PC-3 (cell line): Measurements from ENCODE around the gene MKRN2. TPM values are rescaled to one million over a fixed set of nuclear protein-coding genes. Genes with fewer than 3 reads are reported as not detected.

Experiments used
- ATAC-seq: fragments of 200-7000 bp; cut with Tn5 transposase; 2 replicates; pipeline ENCODE4 v1.9.1; 2020; ENCODE audit warnings: mild to moderate bottlenecking, moderate library complexity
- BruUV-seq: library from RNA; stranded (reverse); fragments of 400-500 nt; replicated peaks from 2 replicates; lab custom pipeline; 2021; lab: Mats Ljungman, UMichigan
- CTCF ChIA-PET: fragments of 300-600 bp; sonication (Branson Sonifier 250); formaldehyde crosslinking; loops from one replicate; lab custom pipeline; 2022; ENCODE audit warnings: antibody characterized with exemption; lab: Charles Lee
- POLR2A ChIA-PET: fragments of 300-600 bp; sonication (Branson Sonifier 250); formaldehyde crosslinking; loops from one replicate; lab custom pipeline; 2022; ENCODE audit warnings: antibody characterized with exemption; ENCODE audit not compliant: unreplicated experiment; lab: Charles Lee
- DNase-seq: peaks from one replicate; pipeline ENCODE4 v3.0.0-alpha.2; 2015
- H2AFZ ChIP-seq: fragments of 300-600 bp; sonication (generic); 2 replicates; pipeline ENCODE4 v1.6.0; 2016; ENCODE audit warnings: antibody characterized with exemption, low read length
- H3F3A ChIP-seq: fragments of 300-600 bp; sonication (generic); one replicate; pipeline ENCODE4 v1.6.0; 2017; ENCODE audit warnings: antibody characterized with exemption, low read length, control low read depth, mild to moderate bottlenecking; ENCODE audit not compliant: unreplicated experiment
- H3K27ac ChIP-seq: fragments of 300-600 bp; sonication (generic); 2 replicates; pipeline ENCODE4 v1.5.1; 2016; ENCODE audit warnings: mild to moderate bottlenecking, low read length
- H3K27me3 ChIP-seq: fragments of 300-600 bp; sonication (generic); 2 replicates; pipeline ENCODE4 v1.6.1; 2016; ENCODE audit warnings: low read length, mixed read lengths
- H3K36me3 ChIP-seq: fragments of 300-600 bp; sonication (generic); 2 replicates; pipeline ENCODE4 v1.6.1; 2016; ENCODE audit warnings: low read depth, mixed run types, low read length, mixed read lengths
- H3K4me1 ChIP-seq: fragments of 300-600 bp; sonication (generic); 2 replicates; pipeline ENCODE4 v1.5.1; 2016; ENCODE audit warnings: low read length; ENCODE audit not compliant: insufficient read depth
- H3K4me2 ChIP-seq: fragments of 300-600 bp; sonication (generic); 2 replicates; pipeline ENCODE4 v1.6.0; 2016; ENCODE audit warnings: low read length
- H3K4me3 ChIP-seq: fragments of 300-600 bp; sonication (generic); 2 replicates; pipeline ENCODE4 v1.5.1; 2016; ENCODE audit warnings: mild to moderate bottlenecking, low read length, mixed read lengths
- H3K79me2 ChIP-seq: fragments of 300-600 bp; sonication (generic); 2 replicates; pipeline ENCODE4 v1.6.1; 2017; ENCODE audit warnings: low read length, mixed read lengths
- H3K9ac ChIP-seq: fragments of 300-600 bp; sonication (generic); 2 replicates; pipeline ENCODE4 v1.6.0; 2016; ENCODE audit warnings: mild to moderate bottlenecking, low read length
- H3K9me2 ChIP-seq: fragments of 300-600 bp; sonication (generic); replicated peaks from 2 replicates; pipeline ENCODE4 v1.6.1; 2016; ENCODE audit warnings: mixed run types, low read length, mixed read lengths
- H3K9me3 ChIP-seq: fragments of 300-600 bp; sonication (generic); 2 replicates; pipeline ENCODE4 v1.6.1; 2016; ENCODE audit warnings: low read length, mixed read lengths
- H4K20me1 ChIP-seq: fragments of 300-600 bp; sonication (generic); 2 replicates; pipeline ENCODE4 v1.6.1; 2016; ENCODE audit warnings: low read length, mixed read lengths
- EZH2 ChIP-seq: fragments of 300-600 bp; sonication (generic); IDR thresholded peaks from one replicate; pipeline ENCODE4 v1.6.1; 2017; ENCODE audit warnings: antibody characterized with exemption, mild to moderate bottlenecking, low read length; ENCODE audit not compliant: unreplicated experiment
- EZH2phosphoT487 ChIP-seq: fragments of 300-600 bp; sonication (generic); IDR thresholded peaks from 2 replicates; pipeline ENCODE4 v1.6.1; 2018; ENCODE audit warnings: mild to moderate bottlenecking, antibody characterized with exemption, low read length, borderline replicate concordance
- intact Hi-C: fragments of 100-400 bp; cut with micrococcal nuclease; formaldehyde crosslinking; loops from 2 replicates; pipeline ENCODE4 v1.9.0; 2023
- total RNA-seq: library from RNA; depleted of rRNA; stranded (reverse); fragments of >200 nt; gene quantifications from 2 replicates; pipeline ENCODE4 v1.2.3, GENCODE V29; 2014
- TF ChIP-seq, protein P1 (sequence below): fragments of 300-600 bp; sonication (generic); conservative IDR thresholded peaks from 2 replicates; pipeline ENCODE4 v1.5.1; 2017; ENCODE audit warnings: antibody characterized with exemption, low read depth, mild to moderate bottlenecking, low read length

Gene MKRN2
- total RNA-seq, 1 experiment from 2014 or later = 45.8 TPM

DNA sequence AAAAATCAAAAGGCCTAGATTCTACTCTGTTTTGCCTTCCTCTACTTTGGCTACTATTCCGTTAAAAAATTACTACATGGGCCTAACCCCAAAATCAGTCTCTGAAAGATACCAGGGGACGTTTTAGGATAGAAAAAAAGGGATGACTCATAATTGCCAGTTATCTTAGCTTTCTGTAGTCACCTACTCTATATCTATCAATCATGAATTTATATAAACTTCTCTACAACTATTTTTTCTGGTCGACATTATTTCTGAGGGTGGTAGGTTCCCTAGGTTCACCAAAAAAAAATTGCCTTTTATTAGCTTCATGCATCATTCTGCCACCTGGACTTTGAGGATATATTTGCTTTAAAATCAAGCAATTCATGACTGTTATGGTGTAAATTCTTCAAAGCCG is 70.5 kb downstream of the MKRN2 start:
- Histone ChIP-seq H4K20me1 (peaks cover 42% of the 10 kb centered on the region), H2AFZ (no peak overlapping the region), H3K4me1 (peaks cover 6% of the 10 kb centered on the region; the same call in 1 of the 2 replicates), H3K36me3 (no peaks in the 10 kb centered on the region), H3K79me2 (peaks cover 99% of the 10 kb centered on the region), H3K9me2 (no peaks in the 10 kb centered on the region), H3K4me2 (no peak overlapping the region), H3K27me3 (no peaks in the 10 kb centered on the region), H3K27ac (no peak overlapping the region), H3K9ac (no peak overlapping the region), H3F3A (no peaks in the 10 kb centered on the region), H3K9me3 (no peaks in the 10 kb centered on the region), H3K4me3 (no peak overlapping the region)
- ChIA-PET CTCF (no interaction called here), POLR2A (no interaction called here)
- intact Hi-C loops = loop anchor here (5.0 kb wide), 1 partner anchor 35 kb away; the partner anchor contains the start of gene RAF1
- no TSS peak for BruUV-seq
- DNase-seq = no peak
- no peak for ATAC-seq
- no peak for TF ChIP-seq EZH2
- TF ChIP-seq EZH2phosphoT487 = no peak
- TF ChIP-seq, protein P1, sequence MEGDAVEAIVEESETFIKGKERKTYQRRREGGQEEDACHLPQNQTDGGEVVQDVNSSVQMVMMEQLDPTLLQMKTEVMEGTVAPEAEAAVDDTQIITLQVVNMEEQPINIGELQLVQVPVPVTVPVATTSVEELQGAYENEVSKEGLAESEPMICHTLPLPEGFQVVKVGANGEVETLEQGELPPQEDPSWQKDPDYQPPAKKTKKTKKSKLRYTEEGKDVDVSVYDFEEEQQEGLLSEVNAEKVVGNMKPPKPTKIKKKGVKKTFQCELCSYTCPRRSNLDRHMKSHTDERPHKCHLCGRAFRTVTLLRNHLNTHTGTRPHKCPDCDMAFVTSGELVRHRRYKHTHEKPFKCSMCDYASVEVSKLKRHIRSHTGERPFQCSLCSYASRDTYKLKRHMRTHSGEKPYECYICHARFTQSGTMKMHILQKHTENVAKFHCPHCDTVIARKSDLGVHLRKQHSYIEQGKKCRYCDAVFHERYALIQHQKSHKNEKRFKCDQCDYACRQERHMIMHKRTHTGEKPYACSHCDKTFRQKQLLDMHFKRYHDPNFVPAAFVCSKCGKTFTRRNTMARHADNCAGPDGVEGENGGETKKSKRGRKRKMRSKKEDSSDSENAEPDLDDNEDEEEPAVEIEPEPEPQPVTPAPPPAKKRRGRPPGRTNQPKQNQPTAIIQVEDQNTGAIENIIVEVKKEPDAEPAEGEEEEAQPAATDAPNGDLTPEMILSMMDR = no peak

DNA sequence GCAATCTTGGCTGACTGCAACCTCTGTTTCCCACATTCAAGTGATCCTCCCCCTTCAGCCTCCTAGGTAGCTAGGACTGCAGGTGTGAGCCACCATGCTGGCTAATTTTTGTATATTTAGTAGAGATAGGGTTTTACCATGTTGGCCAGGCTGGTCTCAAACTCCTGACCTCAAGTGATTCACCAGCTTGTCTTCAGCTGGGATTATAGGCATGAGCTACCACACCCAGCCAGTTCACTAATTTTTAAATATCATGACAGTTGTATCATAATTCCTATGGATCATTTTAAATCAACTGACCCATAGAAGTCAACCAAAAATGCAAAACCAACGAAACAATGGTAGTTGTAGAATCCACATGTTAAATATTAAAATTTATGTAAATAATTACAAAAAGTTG is 71.9 kb downstream of the MKRN2 start:
- H3F3A ChIP-seq = no peaks in the 10 kb centered on the region
- H3K9me3 ChIP-seq = no peaks in the 10 kb centered on the region
- no peak overlapping the region for H2AFZ ChIP-seq
- H3K4me3 ChIP-seq = no peak overlapping the region
- no peak for ATAC-seq
- no peaks in the 10 kb centered on the region for H3K9me2 ChIP-seq
- H3K9ac ChIP-seq = no peak overlapping the region
- no TSS peak for BruUV-seq
- H3K79me2 ChIP-seq = peaks cover 100% of the 10 kb centered on the region
- H3K4me1 ChIP-seq = peaks cover 6% of the 10 kb centered on the region; the same call in 1 of the 2 replicates
- H3K27me3 ChIP-seq = no peaks in the 10 kb centered on the region
- DNase-seq = no peak
- ChIA-PET POLR2A (interaction anchor here (0.6 kb wide), 1 partner anchor 25 kb away, joined by 9 read pairs; no protein-coding TSS in a partner anchor), CTCF (no interaction called here)
- H3K27ac ChIP-seq = no peak overlapping the region
- H4K20me1 ChIP-seq = peaks cover 48% of the 10 kb centered on the region
- H3K36me3 ChIP-seq = no peaks in the 10 kb centered on the region
- H3K4me2 ChIP-seq = no peak overlapping the region
- TF ChIP-seq, protein P1 = no peak
- no peak for TF ChIP-seq EZH2phosphoT487
- no peak for TF ChIP-seq EZH2
- intact Hi-C loops = loop anchor here (5.0 kb wide), 1 partner anchor 33 kb away; the partner anchor contains the start of gene RAF1

DNA sequence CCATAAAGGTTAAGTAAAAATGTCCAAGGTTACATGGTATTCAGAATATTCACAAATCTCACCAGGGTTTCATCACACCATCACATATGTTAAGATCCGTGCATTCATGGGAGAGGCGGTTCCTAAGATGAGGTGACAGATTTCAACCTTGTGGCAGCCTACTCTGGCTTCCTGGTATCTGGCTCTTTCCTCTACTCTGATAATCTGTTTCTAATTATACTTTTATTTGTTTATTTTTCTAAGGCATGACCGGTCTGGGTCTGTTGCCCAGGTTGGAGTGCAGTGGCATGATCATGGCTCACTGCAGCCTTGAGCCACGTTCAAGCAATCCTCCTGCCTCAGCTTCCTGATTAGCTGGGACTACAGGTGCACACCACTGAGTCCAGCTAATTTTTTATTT is 72.7 kb downstream of the MKRN2 start:
- no peak for TF ChIP-seq EZH2
- TF ChIP-seq, protein P1 = no peak
- TF ChIP-seq EZH2phosphoT487 = no peak

More for the DNA sequence above, 72.7 kb downstream of the MKRN2 start:
- 0 out of 2 replicates have a peak overlapping the region, but pooled peaks have one; percentile 1 for H3K4me2 ChIP-seq
- peaks cover 6% of the 10 kb centered on the region; the same call in 1 of the 2 replicates for H3K4me1 ChIP-seq
- no peaks in the 10 kb centered on the region for H3F3A ChIP-seq
- ChIA-PET CTCF (no interaction called here), POLR2A (no interaction called here)
- BruUV-seq = no TSS peak
- DNase-seq = peak; percentile 15
- no peak overlapping the region for H3K4me3 ChIP-seq
- no peaks in the 10 kb centered on the region for H3K27me3 ChIP-seq
- no peaks in the 10 kb centered on the region for H3K9me3 ChIP-seq
- no peak overlapping the region for H3K9ac ChIP-seq
- no peak overlapping the region for H2AFZ ChIP-seq
- H3K27ac ChIP-seq = no peak overlapping the region
- ATAC-seq = peak; percentile 91
- intact Hi-C loops = loop anchor here (5.0 kb wide), 1 partner anchor 33 kb away; the partner anchor contains the start of gene RAF1
- peaks cover 41% of the 10 kb centered on the region for H4K20me1 ChIP-seq
- H3K36me3 ChIP-seq = no peaks in the 10 kb centered on the region
- no peaks in the 10 kb centered on the region for H3K9me2 ChIP-seq
- peaks cover 100% of the 10 kb centered on the region for H3K79me2 ChIP-seq
